ENCODE measurements around the gene SYNGAP1.

Gene SYNGAP1

DNA sequence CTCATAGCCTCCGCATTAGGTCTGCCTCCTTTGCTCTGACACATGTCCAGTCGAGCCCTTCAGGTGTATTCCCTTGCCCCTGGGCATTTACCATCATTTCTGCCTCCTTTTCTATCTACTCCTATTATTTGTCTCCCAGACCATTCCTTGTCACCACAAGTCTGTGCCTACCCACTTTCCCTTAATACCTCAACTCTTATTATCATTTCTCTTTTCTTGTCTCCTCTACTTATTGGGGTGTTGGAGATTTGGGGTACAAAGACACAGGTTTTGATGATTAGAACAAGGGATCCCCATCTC, 1.4 kb downstream of the SYNGAP1 start:
- no peak for DNase-seq (ENCODE audit: low read depth in 2 of 2)

DNA sequence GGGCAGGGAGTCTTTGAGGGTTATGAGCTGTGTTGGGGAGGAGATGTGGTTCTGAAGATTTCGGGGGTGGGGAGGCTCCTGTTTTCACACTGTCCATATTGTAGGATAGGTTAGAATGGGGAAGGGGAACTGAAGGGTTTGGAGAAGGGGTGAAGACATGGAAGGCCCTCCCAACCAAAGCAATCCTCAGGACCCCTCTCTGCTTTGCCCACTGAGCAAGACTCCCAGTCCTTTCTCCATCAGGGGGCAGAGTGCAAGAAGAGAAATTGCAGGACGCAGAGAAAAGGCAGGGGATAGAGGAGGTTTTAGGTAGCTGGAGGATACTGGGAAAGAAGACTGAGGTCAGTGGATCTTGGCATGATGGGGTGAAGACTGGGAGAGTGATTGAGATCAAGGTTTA, 3.9 kb downstream of the SYNGAP1 start:
- DNase-seq (ENCODE audit: low read depth in 2 of 2) = no peak

- DNase-seq (ENCODE audit: low read depth in 2 of 2) = no peak
These were observed 5.2 kb downstream of the SYNGAP1 start for GRCh38 chr6:33424855-33425667.

GRCh38 chr6:33425668-33426577, 6.1 kb downstream of the SYNGAP1 start:
- DNase-seq (ENCODE audit: low read depth in 2 of 2) = peak; percentile 65 to 74

DNA sequence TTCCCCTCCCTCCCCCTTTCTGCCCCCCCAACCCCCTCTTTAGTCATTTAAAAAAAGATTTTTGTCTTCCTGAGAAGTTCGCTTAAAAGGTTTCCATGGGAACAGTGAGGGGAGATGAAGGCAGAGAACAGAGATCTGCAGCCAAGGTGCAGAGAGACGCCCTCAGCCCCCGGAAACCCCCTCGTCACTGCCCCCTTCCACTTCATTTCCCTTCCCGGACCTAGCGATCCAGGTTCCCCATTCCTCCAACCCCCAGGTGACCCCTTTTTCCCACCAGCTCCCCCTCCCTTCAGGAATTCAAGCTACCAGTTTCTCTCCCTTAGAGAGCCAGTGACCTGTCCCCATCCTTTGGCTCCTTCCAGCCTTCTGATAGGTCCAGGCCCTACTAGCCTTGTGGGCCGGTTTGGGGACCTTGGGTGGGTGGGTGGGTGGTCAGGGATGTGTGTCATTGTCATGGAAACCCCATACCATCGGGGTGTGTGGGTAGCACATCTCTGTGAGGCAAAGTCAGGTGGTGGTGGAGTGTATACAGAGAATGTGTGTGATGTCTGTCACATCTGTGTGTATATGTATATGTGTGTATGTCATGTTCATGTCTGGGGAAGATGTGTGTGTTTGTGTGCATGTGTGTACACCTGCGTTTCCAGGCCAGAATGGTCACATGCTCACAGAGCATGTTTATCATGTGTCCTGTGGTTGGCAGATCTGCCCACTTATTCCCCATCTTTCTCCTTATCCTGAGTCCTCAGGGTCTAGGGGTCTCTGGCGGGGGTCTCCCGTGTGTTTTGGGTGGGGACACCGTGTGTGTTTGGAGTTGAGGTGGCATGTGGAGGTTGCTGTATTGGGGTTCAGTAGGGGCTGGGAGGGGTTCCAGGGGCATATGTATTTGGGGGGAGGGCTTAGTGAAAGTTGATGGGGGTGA, 7.0 kb downstream of the SYNGAP1 start:
- DNase-seq (ENCODE audit: low read depth in 2 of 2) = no peak

DNA sequence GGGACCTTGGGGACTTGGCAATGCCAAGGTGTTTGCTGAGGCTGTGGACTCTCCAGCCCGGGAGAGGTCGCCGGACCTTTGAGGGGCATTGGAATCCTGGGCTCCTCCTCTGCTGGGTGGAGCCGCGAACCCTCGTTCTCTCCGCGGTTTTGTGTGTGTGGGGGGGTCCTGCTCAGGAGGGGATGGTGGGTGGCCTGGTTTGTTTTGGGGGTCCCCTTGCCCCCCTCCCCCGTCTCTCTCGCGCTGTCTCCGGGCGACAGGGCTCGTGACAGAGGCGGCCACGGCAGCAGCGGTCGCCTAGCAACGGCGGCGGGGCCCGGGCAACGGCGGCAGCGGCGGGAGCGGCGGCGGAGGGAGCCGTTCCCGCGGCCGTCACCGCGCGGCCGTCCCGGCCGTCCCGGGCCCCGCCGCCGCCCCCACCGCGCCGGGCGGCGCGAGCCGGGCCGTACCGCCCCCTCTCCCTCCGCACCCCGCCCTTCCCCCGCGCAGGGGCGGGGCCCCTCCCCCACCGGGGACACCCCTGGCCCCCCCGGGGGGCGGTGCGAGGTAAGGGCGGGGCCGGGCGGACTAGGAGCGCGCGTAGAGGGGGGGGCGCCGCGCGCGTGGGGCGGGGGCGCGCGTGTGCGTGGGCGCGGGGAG, 7.8 kb downstream of the SYNGAP1 start:
- no peak for DNase-seq (ENCODE audit: low read depth in 2 of 2)

GRCh38 chr6:33428224-33428965, 8.5 kb downstream of the SYNGAP1 start:
- DNase-seq (ENCODE audit: low read depth in 2 of 2) = no peak

GRCh38 chr6:33428966-33429749, 9.3 kb downstream of the SYNGAP1 start:
- no peak for DNase-seq (ENCODE audit: low read depth in 2 of 2)

GRCh38 chr6:33429750-33430052, 9.8 kb downstream of the SYNGAP1 start:
- DNase-seq (ENCODE audit: low read depth in 2 of 2) = no peak

DNA sequence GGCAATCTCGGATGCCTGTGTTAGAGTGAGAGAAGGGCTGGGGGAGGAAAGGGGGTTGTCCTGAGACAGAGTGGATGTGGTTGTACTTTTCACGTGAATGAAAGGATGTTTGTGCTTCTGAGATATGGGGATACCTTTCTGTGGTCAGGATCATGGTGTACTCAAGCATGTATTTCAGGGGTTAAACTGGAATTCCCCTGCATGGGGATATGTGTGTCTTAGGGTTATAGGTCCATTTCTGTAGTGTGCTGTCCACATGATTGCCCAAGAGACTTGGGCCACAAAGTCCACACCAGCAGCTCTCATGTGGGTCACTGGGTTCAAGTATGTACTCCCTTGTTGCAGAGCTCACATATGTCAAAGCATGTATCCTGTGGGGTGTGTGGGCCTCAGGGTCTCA, 10.5 kb downstream of the SYNGAP1 start:
- DNase-seq (ENCODE audit: low read depth in 2 of 2) = no peak

DNA sequence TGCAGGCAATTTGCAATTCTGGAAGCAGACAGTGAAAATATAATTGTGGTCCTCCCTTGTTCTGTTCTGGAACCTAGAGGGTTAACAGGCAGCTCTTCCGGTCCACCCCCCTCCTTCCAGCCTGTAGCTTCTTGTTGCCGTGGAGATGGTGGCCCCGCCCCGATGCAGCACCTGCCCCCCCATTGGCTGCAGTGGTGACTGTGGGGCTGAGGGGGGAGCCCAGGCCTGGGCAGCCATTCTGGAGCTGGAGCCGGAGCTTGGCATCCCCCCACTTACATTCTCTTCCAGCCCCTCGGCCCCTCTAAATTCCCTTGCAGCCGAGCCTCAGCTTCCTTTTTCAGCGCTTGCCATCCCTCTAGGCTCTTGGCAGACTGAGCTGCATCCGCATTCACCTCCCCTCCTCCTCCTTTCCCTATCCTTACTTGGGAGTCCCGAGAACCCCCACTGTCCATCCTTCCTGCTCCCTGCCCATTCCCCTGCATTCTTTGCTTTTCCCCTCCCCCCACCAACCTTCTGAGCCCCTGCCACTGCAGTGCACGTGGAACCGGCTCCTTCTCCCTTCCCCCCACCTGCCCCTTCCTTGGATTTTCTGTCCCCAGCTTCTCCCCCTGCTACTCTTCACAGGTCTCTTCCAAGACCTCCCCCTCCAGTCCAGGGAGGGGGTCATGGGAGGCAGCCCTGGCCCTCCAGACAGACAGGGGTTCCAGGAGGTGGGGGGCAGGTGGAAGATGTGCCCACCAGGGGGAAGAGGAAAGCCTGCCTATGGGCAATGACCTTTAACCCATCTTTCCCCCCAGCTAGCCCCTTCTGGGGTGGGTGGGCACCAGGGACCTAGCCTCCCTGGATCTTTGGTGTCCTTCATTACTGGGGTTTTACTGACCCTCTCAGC, 11.4 kb downstream of the SYNGAP1 start:
- DNase-seq (ENCODE audit: low read depth in 2 of 2) = peak; percentile 67 to 71

DNA sequence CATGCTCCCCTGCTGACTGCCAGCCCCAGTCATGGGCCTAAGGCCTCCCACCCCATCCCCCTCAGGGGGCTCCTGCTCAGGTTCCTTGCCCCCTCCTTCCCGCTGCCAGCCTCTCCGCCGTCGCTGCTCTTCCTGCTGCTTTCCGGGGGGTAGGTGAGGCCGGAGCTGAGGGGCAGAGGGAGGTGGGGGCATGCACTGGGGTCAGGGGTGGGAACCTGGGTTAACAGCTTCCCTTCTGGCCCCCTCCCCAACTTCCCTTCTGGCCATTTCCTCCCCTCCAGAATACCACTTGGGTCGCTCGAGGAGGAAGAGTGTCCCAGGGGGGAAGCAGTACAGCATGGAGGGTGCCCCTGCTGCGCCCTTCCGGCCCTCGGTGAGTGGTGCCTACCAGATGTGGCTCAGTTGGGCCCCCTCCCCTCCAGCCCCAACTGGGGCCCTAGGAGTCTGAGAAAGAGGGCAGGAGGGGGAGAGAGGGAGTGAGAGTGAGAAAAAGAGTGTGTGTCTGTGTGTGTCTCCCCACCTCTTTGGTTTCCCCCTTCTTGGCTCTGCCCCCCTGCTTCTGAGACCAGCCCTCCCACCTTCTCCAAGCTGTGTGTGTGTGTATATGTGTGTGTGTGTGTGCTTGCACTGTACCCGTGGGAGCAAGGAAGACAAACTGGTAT, 12.1 kb downstream of the SYNGAP1 start:
- DNase-seq (ENCODE audit: low read depth in 2 of 2) = no peak

- DNase-seq (ENCODE audit: low read depth in 2 of 2) = no peak
These were observed 12.7 kb downstream of the SYNGAP1 start for GRCh38 chr6:33432546-33432945.

GRCh38 chr6:33433001-33433543, 13.2 kb downstream of the SYNGAP1 start:
- no peak for DNase-seq (ENCODE audit: low read depth in 2 of 2)

- no peak for DNase-seq (ENCODE audit: low read depth in 2 of 2)
These were observed 13.8 kb downstream of the SYNGAP1 start for GRCh38 chr6:33433544-33434191.

- DNase-seq (ENCODE audit: low read depth in 2 of 2) = no peak
These were observed 15.1 kb downstream of the SYNGAP1 start for GRCh38 chr6:33434961-33435360.

DNA sequence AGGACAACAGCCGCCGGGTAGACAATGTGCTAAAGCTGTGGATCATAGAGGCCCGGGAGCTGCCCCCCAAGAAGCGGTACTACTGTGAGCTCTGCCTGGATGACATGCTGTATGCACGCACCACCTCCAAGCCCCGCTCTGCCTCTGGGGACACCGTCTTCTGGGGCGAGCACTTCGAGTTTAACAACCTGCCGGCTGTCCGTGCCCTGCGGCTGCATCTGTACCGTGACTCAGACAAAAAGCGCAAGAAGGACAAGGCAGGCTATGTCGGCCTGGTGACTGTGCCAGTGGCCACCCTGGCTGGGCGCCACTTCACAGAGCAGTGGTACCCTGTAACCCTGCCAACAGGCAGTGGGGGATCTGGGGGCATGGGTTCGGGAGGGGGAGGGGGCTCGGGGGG, 17.8 kb downstream of the SYNGAP1 start:
- no peak for DNase-seq (ENCODE audit: low read depth in 2 of 2)
